ENCODE measurements around the gene TAAR9.

TAAR9 gene

GRCh38 chr6:132537977-132538376 is at the start of gene TAAR9:
TSS of gene TAAR9 (plus strand) at chr6:132538277. CDS start at chr6:132538290, 13 bp downstream.
- FAIRE-seq: no peak

GRCh38 chr6:132489376-132489775 is 48.7 kb upstream of the TAAR9 start:
- no peak for DNase-seq (ENCODE audit: insufficient read length, low spot score)
- FAIRE-seq: no peak

More at GRCh38 chr6:132537977-132538376, at the start of gene TAAR9:
- DNase-seq (ENCODE audit: insufficient read length, low spot score): no peak
- TF ChIP-seq POLR2A (IDR thresholded peaks at IDR 0.05; ENCODE audit: low read depth, low read length): no peak

GRCh38 chr6:132490024-132490423 is 48.1 kb upstream of the TAAR9 start:
- FAIRE-seq: no peak
- no peak for TF ChIP-seq POLR2A (IDR thresholded peaks at IDR 0.05; ENCODE audit: low read depth, low read length)

More at GRCh38 chr6:132489376-132489775, 48.7 kb upstream of the TAAR9 start:
- no peak for TF ChIP-seq POLR2A (IDR thresholded peaks at IDR 0.05; ENCODE audit: low read depth, low read length)

GRCh38 chr6:132490478-132491204 is 47.4 kb upstream of the TAAR9 start:
- DNase-seq (ENCODE audit: insufficient read length, low spot score) (no peak), FAIRE-seq (no peak)
- TF ChIP-seq POLR2A (IDR thresholded peaks at IDR 0.05; ENCODE audit: low read depth, low read length): no peak

More at GRCh38 chr6:132490024-132490423, 48.1 kb upstream of the TAAR9 start:
- DNase-seq (ENCODE audit: insufficient read length, low spot score): no peak

- no peak for DNase-seq (ENCODE audit: insufficient read length, low spot score)
- TF ChIP-seq POLR2A (IDR thresholded peaks at IDR 0.05; ENCODE audit: low read depth, low read length): no peak
- no peak for FAIRE-seq
These were observed 46.8 kb upstream of the TAAR9 start for GRCh38 chr6:132491303-132491702.

GRCh38 chr6:132491881-132492280 is 46.2 kb upstream of the TAAR9 start:
- FAIRE-seq (no peak), DNase-seq (ENCODE audit: insufficient read length, low spot score) (no peak)
- TF ChIP-seq POLR2A (IDR thresholded peaks at IDR 0.05; ENCODE audit: low read depth, low read length): no peak

GRCh38 chr6:132494954-132495353 is 43.1 kb upstream of the TAAR9 start:
- TF ChIP-seq POLR2A (IDR thresholded peaks at IDR 0.05; ENCODE audit: low read depth, low read length): no peak
- DNase-seq (ENCODE audit: insufficient read length, low spot score) (no peak), FAIRE-seq (no peak)

GRCh38 chr6:132495604-132496079 is 42.4 kb upstream of the TAAR9 start:
- no peak for FAIRE-seq
- no peak for DNase-seq (ENCODE audit: insufficient read length, low spot score)
- no peak for TF ChIP-seq POLR2A (IDR thresholded peaks at IDR 0.05; ENCODE audit: low read depth, low read length)

GRCh38 chr6:132496519-132497180 is 41.4 kb upstream of the TAAR9 start:
- FAIRE-seq (no peak), DNase-seq (ENCODE audit: insufficient read length, low spot score) (no peak)
- TF ChIP-seq POLR2A (IDR thresholded peaks at IDR 0.05; ENCODE audit: low read depth, low read length): no peak

GRCh38 chr6:132498638-132499037 is 39.4 kb upstream of the TAAR9 start:
- no peak for DNase-seq (ENCODE audit: insufficient read length, low spot score)
- FAIRE-seq: no peak
- TF ChIP-seq POLR2A (IDR thresholded peaks at IDR 0.05; ENCODE audit: low read depth, low read length): no peak

- DNase-seq (ENCODE audit: insufficient read length, low spot score) (no peak), FAIRE-seq (no peak)
- no peak for TF ChIP-seq POLR2A (IDR thresholded peaks at IDR 0.05; ENCODE audit: low read depth, low read length)
These were observed 38.3 kb upstream of the TAAR9 start for GRCh38 chr6:132499757-132500156.

- TF ChIP-seq POLR2A (IDR thresholded peaks at IDR 0.05; ENCODE audit: low read depth, low read length): no peak
- no peak for FAIRE-seq
- DNase-seq (ENCODE audit: insufficient read length, low spot score): no peak
These were observed 33.3 kb upstream of the TAAR9 start for GRCh38 chr6:132504757-132505156.

GRCh38 chr6:132505158-132505557 is 32.9 kb upstream of the TAAR9 start:
- DNase-seq (ENCODE audit: insufficient read length, low spot score) (no peak), FAIRE-seq (no peak)
- no peak for TF ChIP-seq POLR2A (IDR thresholded peaks at IDR 0.05; ENCODE audit: low read depth, low read length)

- DNase-seq (ENCODE audit: insufficient read length, low spot score) (no peak), FAIRE-seq (no peak)
- TF ChIP-seq POLR2A (IDR thresholded peaks at IDR 0.05; ENCODE audit: low read depth, low read length): no peak
These were observed 31.6 kb upstream of the TAAR9 start for GRCh38 chr6:132506461-132506860.
